HS-5 (cell line): ENCODE measurements around the gene TOM1L2.

Source experiments
- DNase-seq: peaks from one replicate; pipeline ENCODE4 v3.0.0-alpha.2; 2012; ENCODE audit warnings: low read depth

TOM1L2 gene

GRCh38 chr17:17806611-17807274, 165.5 kb downstream of the TOM1L2 start:
- DNase-seq, result no peak

- no peak for DNase-seq
Observed at GRCh38 chr17:17806035-17806434, 166.2 kb downstream of the TOM1L2 start.

DNA sequence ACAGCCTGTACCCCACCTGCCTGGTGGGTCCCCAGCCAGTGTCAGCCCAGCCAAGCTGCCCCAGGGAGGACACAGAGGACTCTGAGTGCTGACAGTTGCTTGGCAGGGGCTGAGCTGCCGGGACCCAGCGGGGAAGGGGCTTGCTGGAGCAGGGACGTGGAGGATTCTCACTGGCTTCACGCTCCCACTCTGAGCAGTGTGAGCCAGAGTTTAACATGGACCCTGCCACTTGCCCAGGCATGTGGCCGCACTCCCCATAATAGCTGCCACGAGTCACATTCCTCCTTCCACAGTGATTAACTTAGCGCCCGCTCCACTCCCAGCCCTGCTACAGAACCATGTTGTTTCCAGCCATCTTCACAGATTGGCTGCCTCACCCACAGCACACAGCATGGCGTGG, 166.6 kb downstream of the TOM1L2 start:
- DNase-seq, result no peak

DNA sequence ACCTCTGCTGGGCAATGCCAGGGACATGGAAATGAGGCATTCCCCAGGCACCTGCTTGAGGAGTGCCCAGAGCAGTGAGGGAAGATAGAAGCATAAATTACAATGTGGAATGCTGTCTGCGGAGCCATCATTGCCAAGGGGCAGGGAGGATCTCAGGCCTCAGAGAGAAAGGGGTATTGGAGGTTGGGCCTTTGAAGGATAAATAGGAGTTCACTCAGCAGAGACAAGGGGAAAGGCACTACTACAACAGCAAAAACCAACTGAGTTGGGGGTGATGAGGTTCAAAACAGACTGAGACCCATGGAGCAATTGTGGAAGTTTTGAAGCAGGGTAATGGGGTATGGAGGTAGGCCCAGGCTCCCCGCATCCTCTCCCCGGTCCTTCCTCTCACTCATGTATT, 168.2 kb downstream of the TOM1L2 start:
- no peak for DNase-seq

- DNase-seq, result no peak
Observed at GRCh38 chr17:17801800-17802481, 170.3 kb downstream of the TOM1L2 start.

GRCh38 chr17:17800504-17801021, 171.6 kb downstream of the TOM1L2 start:
- no peak for DNase-seq

DNA sequence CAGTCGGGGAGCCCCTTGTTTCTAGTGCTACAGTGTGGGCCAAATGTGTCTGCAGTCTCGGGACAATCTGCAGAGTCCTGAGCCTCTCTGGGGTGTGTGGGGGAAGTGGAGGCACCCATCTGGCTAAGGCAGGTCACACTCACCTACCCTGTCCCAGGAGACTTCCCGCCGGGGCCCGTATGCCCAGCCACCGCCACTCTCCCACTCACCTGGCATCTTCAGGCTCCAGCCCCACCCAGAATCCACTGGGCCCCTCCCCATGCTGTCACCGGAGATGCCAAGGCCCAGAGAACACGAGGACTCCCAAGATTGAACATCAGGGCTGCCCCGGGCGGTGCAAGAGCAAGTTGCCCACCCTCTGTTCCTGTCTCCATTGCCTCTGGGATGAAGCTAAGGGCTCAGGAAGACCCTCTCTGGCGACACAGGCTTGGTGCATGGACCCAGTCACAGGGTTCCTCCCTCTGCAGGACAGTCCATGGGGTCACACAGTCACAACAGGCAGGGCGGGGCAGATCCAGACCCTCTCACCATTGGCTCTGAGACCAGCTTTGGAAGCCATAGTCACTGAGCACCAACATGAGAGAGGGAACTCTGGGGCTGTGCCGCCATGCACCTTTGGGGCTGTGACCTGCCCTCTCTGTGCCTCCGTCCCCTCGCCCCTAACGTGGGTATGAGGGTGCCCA, 173.5 kb downstream of the TOM1L2 start:
- no peak for DNase-seq

DNA sequence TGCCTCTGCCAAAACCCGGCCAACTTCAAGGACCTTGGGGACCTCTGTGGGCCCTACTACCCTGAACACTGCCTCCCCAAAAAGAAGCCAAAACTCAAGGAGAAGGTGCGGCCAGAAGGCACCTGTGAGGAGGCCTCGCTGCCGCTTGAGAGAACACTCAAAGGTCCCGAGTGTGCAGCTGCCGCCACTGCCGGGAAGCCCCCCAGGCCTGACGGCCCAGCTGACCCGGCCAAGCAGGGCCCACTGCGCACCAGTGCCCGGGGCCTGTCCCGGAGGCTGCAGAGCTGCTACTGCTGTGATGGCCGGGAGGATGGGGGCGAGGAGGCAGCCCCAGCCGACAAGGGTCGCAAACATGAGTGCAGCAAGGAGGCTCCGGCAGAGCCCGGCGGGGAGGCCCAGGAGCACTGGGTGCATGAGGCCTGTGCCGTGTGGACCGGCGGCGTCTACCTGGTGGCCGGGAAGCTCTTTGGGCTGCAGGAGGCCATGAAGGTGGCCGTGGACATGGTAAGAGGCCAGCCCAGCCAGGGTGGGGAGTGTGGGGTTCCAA, 174.1 kb downstream of the TOM1L2 start:
- no peak for DNase-seq

- no peak for DNase-seq
Observed at GRCh38 chr17:17797119-17797809, 174.9 kb downstream of the TOM1L2 start.

GRCh38 chr17:17796787-17797061, 175.5 kb downstream of the TOM1L2 start:
- DNase-seq, result no peak

DNA sequence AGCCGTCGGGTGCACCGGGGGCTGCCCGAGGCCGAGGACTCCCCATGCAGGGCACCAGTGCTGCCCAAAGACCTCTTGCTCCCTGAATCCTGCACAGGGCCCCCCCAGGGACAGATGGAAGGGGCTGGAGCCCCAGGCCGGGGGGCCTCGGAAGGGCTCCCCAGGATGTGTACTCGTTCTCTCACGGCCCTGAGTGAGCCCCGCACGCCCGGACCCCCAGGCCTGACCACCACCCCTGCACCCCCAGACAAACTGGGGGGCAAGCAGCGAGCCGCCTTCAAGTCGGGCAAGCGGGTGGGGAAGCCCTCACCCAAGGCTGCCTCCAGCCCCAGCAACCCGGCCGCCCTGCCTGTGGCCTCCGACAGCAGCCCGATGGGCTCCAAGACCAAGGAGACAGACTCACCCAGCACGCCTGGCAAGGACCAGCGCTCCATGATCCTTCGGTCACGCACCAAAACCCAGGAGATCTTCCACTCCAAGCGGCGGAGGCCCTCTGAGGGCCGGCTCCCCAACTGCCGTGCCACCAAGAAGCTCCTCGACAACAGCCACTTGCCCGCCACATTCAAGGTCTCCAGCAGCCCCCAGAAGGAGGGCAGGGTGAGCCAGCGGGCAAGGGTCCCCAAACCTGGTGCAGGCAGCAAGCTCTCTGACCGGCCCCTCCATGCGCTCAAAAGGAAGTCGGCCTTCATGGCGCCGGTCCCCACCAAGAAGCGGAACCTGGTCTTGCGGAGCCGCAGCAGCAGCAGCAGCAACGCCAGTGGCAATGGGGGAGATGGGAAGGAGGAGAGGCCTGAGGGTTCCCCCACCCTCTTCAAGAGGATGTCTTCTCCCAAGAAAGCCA, 176.0 kb downstream of the TOM1L2 start:
- DNase-seq, result no peak

GRCh38 chr17:17795296-17795695, 176.9 kb downstream of the TOM1L2 start:
- no peak for DNase-seq

DNA sequence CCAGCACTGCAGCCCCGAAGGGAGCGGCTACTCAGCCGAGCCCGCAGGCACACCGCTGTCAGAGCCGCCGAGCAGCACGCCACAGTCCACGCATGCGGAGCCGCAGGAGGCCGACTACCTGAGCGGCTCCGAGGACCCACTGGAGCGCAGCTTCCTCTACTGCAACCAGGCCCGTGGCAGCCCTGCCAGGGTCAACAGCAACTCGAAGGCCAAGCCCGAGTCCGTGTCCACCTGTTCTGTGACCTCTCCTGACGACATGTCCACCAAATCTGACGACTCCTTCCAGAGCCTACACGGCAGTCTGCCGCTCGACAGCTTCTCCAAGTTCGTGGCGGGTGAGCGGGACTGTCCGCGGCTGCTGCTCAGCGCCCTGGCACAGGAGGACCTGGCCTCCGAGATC, 177.8 kb downstream of the TOM1L2 start:
- no peak for DNase-seq
